Measurements from ENCODE around the gene KIF4A.

Gene KIF4A

DNA sequence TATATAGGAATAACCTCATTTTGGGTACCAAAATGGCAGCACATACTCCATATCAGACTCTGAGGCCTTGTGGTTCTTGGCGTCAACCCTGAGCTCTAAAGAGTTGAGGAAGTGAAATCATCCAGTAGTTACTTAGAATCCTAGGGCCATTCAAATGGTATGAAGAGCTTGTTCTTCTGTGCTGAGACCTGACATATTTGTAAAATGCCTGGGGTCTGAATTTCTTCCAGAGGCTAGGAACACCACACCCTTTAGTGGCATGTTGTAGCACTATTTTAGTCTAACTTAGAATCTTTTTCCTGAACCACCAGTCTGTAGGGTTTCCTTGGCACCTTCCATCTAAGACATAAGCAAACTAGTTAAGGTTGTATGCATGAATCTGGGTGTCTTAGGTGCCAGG, 115.1 kb downstream of the KIF4A start:
- DNase-seq, result no peak

DNA sequence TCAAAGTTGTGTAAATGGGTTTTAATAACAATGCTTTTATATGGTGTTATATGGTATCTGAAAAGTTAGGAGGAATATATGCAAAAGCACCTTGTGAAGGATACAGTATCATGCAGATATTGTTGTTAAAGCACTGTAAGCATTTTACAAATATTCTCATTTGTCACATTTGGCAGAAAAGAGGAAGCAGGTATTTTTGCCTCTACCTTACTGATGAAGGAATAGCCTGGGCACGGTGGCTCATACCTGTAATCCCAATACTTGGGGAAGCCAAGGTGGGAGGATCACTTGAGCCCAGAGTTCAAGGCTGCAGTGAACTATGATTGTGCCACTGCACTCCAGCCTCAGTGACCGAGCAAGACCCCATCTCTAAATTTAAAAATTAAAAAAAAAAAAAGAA, 121.0 kb downstream of the KIF4A start:
- no peak for DNase-seq

- DNase-seq, result no peak
Measured at GRCh38 chrX:70411475-70411874, 121.6 kb downstream of the KIF4A start.

- DNase-seq, result no peak
Measured at GRCh38 chrX:70421618-70422017, 131.7 kb downstream of the KIF4A start.

DNA sequence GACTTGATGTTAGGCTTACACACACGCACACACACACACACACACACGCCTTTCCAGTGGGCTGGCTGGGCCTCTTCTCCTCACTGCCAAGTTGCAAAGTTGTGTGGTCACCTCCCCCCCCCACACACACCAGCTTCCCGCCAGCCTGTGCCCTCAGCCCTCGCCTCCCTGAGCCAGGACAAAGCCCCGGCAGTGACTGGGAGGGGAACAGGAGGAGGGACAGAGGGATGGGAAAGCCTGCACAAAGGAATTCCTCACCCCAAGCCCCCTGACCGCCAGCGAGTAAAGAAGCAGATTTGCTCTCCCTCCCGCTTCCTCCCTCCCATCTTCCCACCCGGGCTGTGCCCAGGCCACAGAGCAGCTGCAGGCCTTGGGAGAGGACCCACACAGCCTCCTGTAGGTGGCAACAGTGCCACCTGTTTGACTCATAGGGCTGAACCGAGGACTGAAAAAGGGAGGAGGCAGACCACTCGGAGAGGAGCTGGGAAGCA, 133.0 kb downstream of the KIF4A start, which contains the start of gene GDPD2:
TSS of gene GDPD2 (plus strand) at position 464 of the 491 bp plus-strand sequence. CDS start 1,671 bp downstream, outside the sequence.
- DNase-seq, result peak; percentile 13 to 50 (median 26)

- DNase-seq, result no peak
Measured at GRCh38 chrX:70423936-70424675, 134.2 kb downstream of the KIF4A start.

DNA sequence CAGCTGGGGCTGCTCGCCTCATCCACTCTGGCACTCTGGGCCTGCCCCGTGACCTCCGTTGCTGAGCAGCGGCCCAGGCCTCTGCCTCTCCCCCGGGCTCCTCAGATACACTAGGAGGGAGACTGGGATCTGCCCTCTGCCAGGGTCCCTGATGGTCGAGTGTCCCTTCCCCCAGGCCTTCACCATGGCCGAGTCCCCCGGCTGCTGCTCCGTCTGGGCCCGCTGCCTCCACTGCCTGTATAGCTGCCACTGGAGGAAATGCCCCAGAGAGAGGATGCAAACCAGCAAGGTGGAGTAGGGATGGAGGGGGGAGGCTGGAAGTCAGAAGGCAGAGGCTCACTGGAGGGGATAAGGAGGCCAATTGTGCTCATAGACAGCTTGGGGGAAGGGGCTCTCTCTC, 134.9 kb downstream of the KIF4A start:
- DNase-seq, result no peak

DNA sequence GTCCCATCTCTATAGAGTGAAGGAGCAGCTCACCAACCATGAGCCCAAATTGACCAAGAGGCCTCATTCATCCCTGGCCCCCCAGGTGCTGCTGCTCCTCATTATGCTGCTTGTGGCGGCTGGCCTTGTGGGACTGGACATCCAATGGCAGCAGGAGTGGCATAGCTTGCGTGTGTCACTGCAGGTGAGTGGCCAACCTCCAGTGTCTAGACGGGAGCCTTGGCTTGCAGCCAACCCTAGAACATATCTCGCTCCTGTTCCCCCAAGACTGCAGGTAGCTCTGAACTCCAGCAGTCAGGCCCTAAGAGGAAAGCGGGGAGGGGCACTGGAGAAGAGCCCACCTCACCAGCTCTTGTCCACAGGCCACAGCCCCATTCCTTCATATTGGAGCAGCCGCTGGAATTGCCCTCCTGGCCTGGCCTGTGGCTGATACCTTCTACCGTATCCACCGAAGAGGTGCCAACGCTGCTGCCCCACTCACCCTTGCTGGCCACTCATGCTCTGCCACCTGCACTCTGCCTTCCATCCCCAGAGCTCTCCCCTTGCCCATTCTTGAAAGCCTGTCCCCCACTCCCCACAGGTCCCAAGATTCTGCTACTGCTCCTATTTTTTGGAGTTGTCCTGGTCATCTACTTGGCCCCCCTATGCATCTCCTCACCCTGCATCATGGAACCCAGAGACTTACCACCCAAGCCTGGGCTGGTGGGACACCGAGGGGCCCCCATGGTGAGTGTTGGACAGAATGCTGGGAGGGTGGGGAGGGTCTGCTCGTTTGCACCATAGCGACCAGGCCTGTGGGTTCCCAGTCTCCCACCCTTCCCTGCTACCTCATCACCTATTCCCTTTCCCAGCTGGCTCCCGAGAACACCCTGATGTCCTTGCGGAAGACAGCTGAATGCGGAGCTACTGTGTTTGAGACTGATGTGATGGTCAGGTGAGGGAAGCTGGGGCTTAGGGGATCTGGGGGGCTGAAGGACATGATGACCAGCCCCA, 136.7 kb downstream of the KIF4A start:
- DNase-seq, result no peak

DNA sequence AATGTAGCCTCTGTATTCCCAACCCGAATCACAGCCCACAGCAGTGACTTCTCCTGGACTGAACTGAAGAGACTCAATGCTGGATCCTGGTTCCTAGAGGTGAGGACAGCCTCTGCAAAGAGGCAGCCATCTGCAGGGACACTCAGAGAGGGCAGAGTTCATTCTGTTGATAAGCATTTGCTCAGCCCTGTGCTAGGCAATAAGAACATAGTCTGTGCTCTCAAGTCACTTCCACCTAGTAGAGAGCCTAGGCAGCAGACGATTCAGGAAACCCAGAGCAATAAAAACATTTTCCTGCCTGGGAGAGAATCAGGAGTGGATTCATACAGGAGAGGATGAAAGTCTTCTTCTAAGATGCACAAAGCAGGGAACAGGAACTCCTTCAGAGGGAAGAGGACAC, 137.5 kb downstream of the KIF4A start:
- no peak for DNase-seq

- DNase-seq, result no peak
Measured at GRCh38 chrX:70429759-70430158, 139.9 kb downstream of the KIF4A start.

DNA sequence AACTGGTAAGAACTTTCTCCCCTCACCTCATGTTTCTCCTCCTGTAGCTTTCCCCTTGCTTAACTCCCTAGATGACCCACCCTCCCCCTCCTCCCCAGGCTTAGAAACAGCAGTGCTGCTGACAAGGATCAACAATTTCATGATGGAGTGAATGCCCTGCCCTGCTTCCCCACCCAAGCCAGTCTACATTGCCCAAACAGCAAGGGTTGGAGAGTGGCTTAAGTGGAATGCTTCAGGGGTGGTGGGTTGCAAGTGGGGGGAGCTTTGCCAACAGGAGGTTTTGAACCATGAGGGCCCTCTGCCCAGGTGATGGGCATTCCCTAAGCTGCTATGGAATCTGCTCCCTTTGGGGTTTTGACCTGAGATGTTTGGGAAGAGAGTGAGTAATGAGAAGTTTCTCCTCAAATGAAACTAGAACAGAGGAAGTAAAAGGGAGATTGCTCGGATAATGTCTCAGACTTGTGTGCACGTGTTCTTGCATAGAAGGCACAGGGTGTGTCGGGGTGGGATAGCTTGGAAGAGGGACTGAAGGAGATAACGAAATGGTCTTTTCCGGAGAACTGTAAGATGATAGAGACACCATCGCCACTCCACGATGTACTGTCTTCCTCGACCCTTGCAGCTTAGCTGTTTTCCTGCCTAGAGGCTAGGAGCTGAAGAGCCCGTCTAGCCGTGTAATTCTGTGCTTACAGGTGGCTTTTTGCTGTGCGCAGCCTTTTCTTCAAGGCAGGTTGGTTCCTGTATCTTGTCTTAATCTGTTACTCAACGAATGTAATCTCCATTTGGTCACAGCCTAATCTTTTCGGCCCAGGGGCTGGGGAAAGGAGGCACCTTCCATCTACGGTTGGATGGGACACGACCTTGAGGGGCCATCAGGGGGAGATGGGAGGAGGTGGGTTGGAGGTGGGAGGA, 143.3 kb downstream of the KIF4A start:
- DNase-seq, result no peak

GRCh38 chrX:70433848-70434351, 144.0 kb downstream of the KIF4A start:
- peak; percentile 57 to 81 (median 60) for DNase-seq

DNA sequence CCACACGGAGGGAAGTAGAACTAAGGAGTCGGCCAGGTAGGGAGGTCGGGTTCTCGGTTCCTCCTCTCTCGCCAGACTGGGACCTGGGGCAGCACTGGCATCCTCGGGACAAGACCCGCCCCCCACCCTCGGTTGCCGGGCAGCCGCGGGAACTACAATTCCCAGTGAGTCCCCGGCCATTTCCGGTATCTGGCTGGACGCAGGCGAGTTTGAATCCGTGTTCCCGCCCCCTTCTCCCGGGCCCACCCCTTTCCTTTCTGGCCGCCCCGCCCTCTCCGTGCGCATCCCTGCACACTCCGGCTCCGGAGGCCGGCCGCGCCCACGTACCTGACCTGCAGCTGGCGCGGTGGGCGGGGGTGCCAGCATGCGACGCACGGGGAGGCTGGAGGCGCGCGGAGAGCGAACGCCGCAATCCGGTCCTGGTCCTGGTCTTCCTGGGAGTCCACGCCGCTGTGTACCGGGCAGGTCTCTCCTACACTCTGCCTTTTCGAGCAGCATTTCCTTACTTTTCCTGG, 144.5 kb downstream of the KIF4A start:
- DNase-seq, result peak; percentile 83 to 92 (median 84)

- no peak for DNase-seq
Measured at GRCh38 chrX:70434914-70435586, 145.1 kb downstream of the KIF4A start.

GRCh38 chrX:70436343-70436742, 146.4 kb downstream of the KIF4A start:
- peak in 1 of 3 experiments; percentile 33 for DNase-seq

DNA sequence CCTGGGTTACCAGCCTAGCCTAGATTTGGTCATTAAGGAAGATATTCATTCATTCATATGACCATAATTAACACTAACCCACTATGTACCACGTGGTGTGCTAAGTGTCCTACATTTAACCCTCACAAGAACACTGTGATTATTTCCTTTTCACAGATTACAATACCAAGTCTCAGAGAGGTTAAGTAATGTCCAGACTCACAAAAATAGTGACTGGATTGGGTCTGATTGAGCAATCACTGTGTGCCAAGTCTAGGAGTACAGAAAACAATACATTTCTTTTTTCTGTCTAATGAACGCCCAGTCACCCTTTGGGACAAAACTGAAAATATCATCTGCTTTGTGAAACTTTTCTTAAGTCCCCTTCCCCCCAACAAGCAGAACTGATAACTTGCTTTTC, 147.1 kb downstream of the KIF4A start:
- DNase-seq, result no peak

GRCh38 chrX:70437921-70438665, 148.2 kb downstream of the KIF4A start:
- DNase-seq, result no peak

DNA sequence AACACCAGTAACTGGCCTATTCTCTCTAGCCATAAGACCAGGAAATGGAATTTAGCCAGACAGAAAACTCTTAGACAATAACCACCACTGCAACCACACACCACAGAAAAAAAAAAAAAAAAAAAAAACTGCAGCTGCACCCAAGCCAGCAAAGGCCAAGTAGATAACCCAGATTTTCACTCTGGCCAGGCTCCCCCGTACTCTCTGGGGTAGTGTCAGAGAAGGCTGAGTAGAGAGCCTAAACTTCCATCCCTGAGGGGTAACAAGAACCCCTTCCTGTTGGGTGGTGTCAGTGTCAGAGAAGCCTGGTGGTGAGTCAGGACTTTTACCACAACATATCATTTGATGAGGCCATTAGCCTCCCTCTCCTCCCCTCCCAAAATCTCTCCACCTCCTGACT, 149.1 kb downstream of the KIF4A start:
- DNase-seq, result no peak

GRCh38 chrX:70442224-70442623, 152.3 kb downstream of the KIF4A start:
- DNase-seq, result no peak

DNA sequence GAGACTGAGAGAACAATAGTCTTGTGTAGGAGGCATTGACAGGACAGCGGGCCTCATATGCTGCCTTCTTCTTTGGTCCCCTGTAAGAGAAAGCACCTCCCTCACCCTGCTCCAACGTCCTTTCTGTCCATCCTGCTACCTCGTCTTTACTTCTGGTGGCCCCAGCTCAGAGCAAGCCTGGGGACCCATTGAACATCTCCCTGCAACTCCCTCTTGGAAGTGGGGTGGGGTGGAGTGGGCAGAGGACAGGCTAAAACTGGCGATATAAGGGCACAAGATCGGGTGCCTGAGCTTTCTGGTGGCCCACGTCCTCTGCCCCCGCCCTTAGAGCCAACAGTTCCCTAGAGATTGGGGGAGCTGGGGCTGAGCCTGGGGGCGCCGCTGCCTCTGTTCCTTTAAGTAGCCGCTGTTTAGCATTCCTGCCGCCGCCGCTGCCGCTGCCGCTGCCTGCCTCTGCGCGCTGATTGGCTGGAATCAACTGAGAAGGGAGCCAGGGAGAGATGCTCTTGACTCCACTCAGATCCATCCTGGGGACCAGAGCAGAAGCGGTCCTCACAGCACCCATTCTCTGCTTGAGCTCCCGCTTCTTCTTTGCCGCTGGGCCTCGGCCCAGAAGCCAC, 154.5 kb downstream of the KIF4A start, which contains the start of gene DLG3:
TSS of gene DLG3 (plus strand) at position 510 of the 620 bp plus-strand sequence. CDS start 367 bp downstream, outside the sequence.
- peak; percentile 48 to 79 (median 61) for DNase-seq
